HepG2 (cell line): Measurements from ENCODE around the gene CPEB3. TPM values are rescaled to one million over a fixed set of nuclear protein-coding genes. Genes with fewer than 3 reads are reported as not detected.
A peak's percentile ranks its signal among the peaks of the same experiment; 100 is the strongest.

Source experiments
- ATAC-seq: fragments of 200-7000 bp; cut with Tn5 transposase; 3 replicates; pipeline ENCODE4 v1.9.1; 2020; ENCODE audit warnings: mild to moderate bottlenecking, moderate library complexity
- BruUV-seq: library from RNA; stranded (reverse); fragments of 400-500 nt; replicated peaks from 2 replicates; lab custom pipeline; 2021; lab: Mats Ljungman, UMichigan
- CTCF ChIA-PET: fragments of 300-600 bp; formaldehyde crosslinking; extraction: SDS; loops from one replicate; lab custom pipeline; 2021; ENCODE audit warnings: low total read pairs, inconsistent platforms, low intra/inter-chr PET ratio; lab: Yijun Ruan, JAX
- POLR2A ChIA-PET: fragments of 350-600 bp; sonication (Branson Sonifier 250); formaldehyde crosslinking; loops from one replicate; lab custom pipeline; 2020; ENCODE audit warnings: antibody characterized with exemption, inconsistent platforms; lab: Yijun Ruan, JAX
- DNase-seq: peaks from one replicate; pipeline ENCODE4 v3.0.0-alpha.2; 2015; ENCODE audit warnings: low spot score
- FAIRE-seq: peaks from 3 replicates; lab custom pipeline; 2011; peaks lifted over from hg19 to GRCh38; lab: Jason Lieb, UNC
- H2AFZ ChIP-seq: one replicate; pipeline ENCODE4 v1.6.1; 2011; ENCODE audit warnings: low read length, inconsistent platforms
- H3K27ac ChIP-seq: fragments of 300-600 bp; 3 replicates; pipeline ENCODE4 v1.8.0; 2011; ENCODE audit warnings: mixed run types, mild to moderate bottlenecking, mixed read lengths, low read length, inconsistent platforms; ENCODE audit not compliant: insufficient read depth; ENCODE audit errors: extremely low read length
- H3K27me3 ChIP-seq, 2 experiments: fragments of 200-600 bp in 1 of 2; 2 replicates in 1 of 2; 3 replicates in 1 of 2; pipeline versions ENCODE4 v1.6.0 to v1.8.0; 2011; ENCODE audit warnings: low read length in 2 of 2, mild to moderate bottlenecking in 2 of 2, moderate library complexity in 2 of 2, inconsistent platforms in 1 of 2; ENCODE audit not compliant: insufficient read depth in 2 of 2, control insufficient read depth in 1 of 2
- H3K36me3 ChIP-seq, 2 experiments: fragments of 200-600 bp in 1 of 2; replicated peaks in 1 of 2; 2 replicates in 1 of 2; 3 replicates in 1 of 2; pipeline versions ENCODE4 v1.5.1 to v1.8.0; 2011; ENCODE audit warnings: low read length in 2 of 2, inconsistent platforms in 1 of 2; ENCODE audit not compliant: insufficient read depth in 2 of 2, control insufficient read depth in 1 of 2
- H3K4me1 ChIP-seq: 2 replicates; pipeline ENCODE4 v1.5.1; 2012; ENCODE audit warnings: low read length, inconsistent platforms; ENCODE audit not compliant: insufficient read depth
- H3K4me2 ChIP-seq: 2 replicates; pipeline ENCODE4 v1.6.0; 2011; ENCODE audit warnings: low read depth, low read length, inconsistent platforms
- H3K4me3 ChIP-seq, 3 experiments: fragments of 200-600 bp in 1 of 3; sonication (generic), shearing (Covaris generic) in 1 of 3; replicated peaks in 1 of 3; 2 replicates each; pipeline ENCODE4 v1.5.1; 2011 to 2016; ENCODE audit warnings: low read length in 3 of 3, inconsistent platforms in 2 of 3, low read depth in 2 of 3, mild to moderate bottlenecking in 2 of 3, control low read depth in 1 of 3, mixed read lengths in 1 of 3; ENCODE audit not compliant: insufficient read depth in 1 of 3
- H3K79me2 ChIP-seq: one replicate; pipeline ENCODE4 v1.6.1; 2011; ENCODE audit warnings: low read length, inconsistent platforms; ENCODE audit not compliant: insufficient read depth
- H3K9ac ChIP-seq: 2 replicates; pipeline ENCODE4 v1.6.0; 2011; ENCODE audit warnings: mild to moderate bottlenecking, low read depth, low read length, inconsistent platforms; ENCODE audit not compliant: insufficient read depth
- H3K9me3 ChIP-seq: 2 replicates; pipeline ENCODE4 v1.5.1; 2012; ENCODE audit warnings: mild to moderate bottlenecking, low read length
- H4K20me1 ChIP-seq: 2 replicates; pipeline ENCODE4 v1.6.0; 2011; ENCODE audit warnings: inconsistent platforms, mild to moderate bottlenecking, low read length, moderate library complexity; ENCODE audit not compliant: insufficient read depth
- ADNP ChIP-seq: sonication (generic); formaldehyde crosslinking; IDR thresholded peaks from 2 replicates; pipeline ENCODE4 v1.4.0; 2020; ENCODE audit warnings: missing genetic modification reagents
- ARID5B ChIP-seq: IDR thresholded peaks from 2 replicates; pipeline ENCODE4 v1.4.0; 2020; ENCODE audit warnings: mild to moderate bottlenecking, missing genetic modification reagents
- BCL6 ChIP-seq: IDR thresholded peaks from 2 replicates; pipeline ENCODE4 v1.6.1; 2016; ENCODE audit warnings: missing genetic modification reagents, missing compliant biosample characterization
- CEBPB ChIP-seq: IDR thresholded peaks from 2 replicates; pipeline ENCODE4 v1.6.1; 2011; ENCODE audit warnings: low read depth, low read length, improper control_type of control experiment, borderline replicate concordance
- FOXA1 ChIP-seq, 2 experiments: fragments of 450-650 bp in 1 of 2; sonication (generic) in 1 of 2; formaldehyde crosslinking in 1 of 2; IDR thresholded peaks; 2 replicates each; pipeline versions ENCODE4 v1.4.0 to v1.6.1; 2016 to 2020; ENCODE audit warnings: missing genetic modification reagents in 1 of 2
- MAFF ChIP-seq: IDR thresholded peaks from 2 replicates; pipeline ENCODE4 v1.6.1; 2011; ENCODE audit warnings: low read depth, low read length, improper control_type of control experiment
- PAF1 ChIP-seq: IDR thresholded peaks from 2 replicates; pipeline ENCODE4 v1.6.1; 2016; ENCODE audit warnings: missing genetic modification reagents, missing compliant biosample characterization
- SOX13 ChIP-seq, 3 experiments: fragments of 450-650 bp in 1 of 3; sonication (generic) in 1 of 3; formaldehyde crosslinking in 1 of 3; IDR thresholded peaks in 2 of 3; conservative IDR thresholded peaks in 1 of 3; 2 replicates each; pipeline versions ENCODE4 v1.5.0 to v1.6.1; 2016 to 2020; ENCODE audit warnings: antibody characterized with exemption in 1 of 3, mild to moderate bottlenecking in 1 of 3, missing compliant biosample characterization in 1 of 3, missing genetic modification reagents in 1 of 3, moderate library complexity in 1 of 3
- TEAD3 ChIP-seq: optimal IDR thresholded peaks from 2 replicates; pipeline ENCODE3; 2016; ENCODE audit warnings: borderline replicate concordance
- TOPORS ChIP-seq: sonication (generic); formaldehyde crosslinking; IDR thresholded peaks from 2 replicates; pipeline ENCODE4 v1.8.0; 2023; ENCODE audit warnings: mild to moderate bottlenecking, missing genetic modification reagents
- ZBTB10 ChIP-seq: sonication (generic); formaldehyde crosslinking; IDR thresholded peaks from 2 replicates; pipeline ENCODE4 v1.4.0; 2020; ENCODE audit warnings: missing genetic modification reagents, borderline replicate concordance
- ZNF263 ChIP-seq: sonication (generic); formaldehyde crosslinking; IDR thresholded peaks from 2 replicates; pipeline ENCODE4 v1.4.0; 2020; ENCODE audit warnings: missing genetic modification reagents
- ZNF30 ChIP-seq: sonication (generic); formaldehyde crosslinking; IDR thresholded peaks from 2 replicates; pipeline ENCODE4 v1.5.0; 2020; ENCODE audit warnings: mild to moderate bottlenecking, missing genetic modification reagents
- ZNF766 ChIP-seq: sonication (generic); formaldehyde crosslinking; IDR thresholded peaks from 2 replicates; pipeline ENCODE4 v1.5.0; 2020; ENCODE audit warnings: missing genetic modification reagents, borderline replicate concordance
- ZSCAN20 ChIP-seq: sonication (generic); formaldehyde crosslinking; IDR thresholded peaks from 2 replicates; pipeline ENCODE4 v1.4.0; 2020; ENCODE audit warnings: missing genetic modification reagents, mild to moderate bottlenecking, borderline replicate concordance
- in situ Hi-C: cut with HindIII; loops from 2 replicates; pipeline ENCODE4 v1.10.0; 2017; ENCODE audit warnings: low pct_unique_long_range_greater_than_20kb; ENCODE audit not compliant: extremely low pct_ligation_motif_present
- intact Hi-C: fragments of 100-400 bp; cut with micrococcal nuclease; formaldehyde crosslinking; loops from one replicate; pipeline ENCODE4 v1.10.0; 2022; ENCODE audit not compliant: unreplicated experiment
- polyA plus RNA-seq, 8 experiments: library from polyadenylated mRNA; depleted of rRNA in 3 of 8; stranded (reverse) in 7 of 8; unstranded in 1 of 8; fragments of >200 nt; fragmentation: Illumina TruSeq in 4 of 8; extraction: Trizol in 4 of 8; gene quantifications; 2 replicates each; pipeline versions ENCODE4 v1.2.1 to v1.2.3, GENCODE V29; 2011 to 2016; ENCODE audit warnings: low read depth in 4 of 8, missing spikeins in 1 of 8, mixed read lengths in 1 of 8; ENCODE audit not compliant: insufficient read depth in 1 of 8
- total RNA-seq, 5 experiments: library from RNA; depleted of rRNA; stranded (reverse); fragments of >200 nt; fragmentation: Illumina TruSeq; extraction: Trizol; gene quantifications; 2 replicates each; pipeline ENCODE4 v1.2.3, GENCODE V29; 2016; ENCODE audit warnings: low read depth in 1 of 5

Gene CPEB3
- total and polyA plus RNA-seq, 2 of the 13 experiments (the other 11 are each of a cell fraction or from before 2014, with no cell fraction given), result 0.66 to 0.70 TPM

GRCh38 chr10:92082583-92083280 is 208.1 kb downstream of the CPEB3 start:
- peaks cover 18% of the 10 kb centered on the region for H3K4me1 ChIP-seq
- peak; percentile 65 for ATAC-seq
- ChIA-PET CTCF (no interaction called here), POLR2A (no interaction called here)
- no peaks in the 10 kb centered on the region for H3K27me3 ChIP-seq
- peak; percentile 82 for FAIRE-seq
- H3K79me2 ChIP-seq, result no peaks in the 10 kb centered on the region
- peaks cover 3% of the 10 kb centered on the region in 2 experiments; a peak in 2 of 5 replicates for H3K36me3 ChIP-seq
- peak; percentile 29 for DNase-seq
- H3K27ac ChIP-seq, result no peak overlapping the region
- no peaks in the 10 kb centered on the region for H3K9me3 ChIP-seq
- H3K4me2 ChIP-seq, result no peak overlapping the region
- no peaks in the 10 kb centered on the region for H4K20me1 ChIP-seq
- no peak overlapping the region for H3K4me3 ChIP-seq
- intact Hi-C loops (loop anchor here (10.0 kb wide), 1 partner anchor 112 kb away; no protein-coding TSS in a partner anchor), in situ Hi-C loops (loop anchor here (5.0 kb wide), 1 partner anchor 355 kb away; no protein-coding TSS in a partner anchor)
- no peak overlapping the region for H2AFZ ChIP-seq
- H3K9ac ChIP-seq, result no peak overlapping the region
- BruUV-seq, result no TSS peak
- TF ChIP-seq BCL6 (CRISPR knock-in tag) (peak; percentile 75), ARID5B (CRISPR knock-in tag) (peak; percentile 50; the same call in 1 of the 2 replicates), ZSCAN20 (CRISPR knock-in tag) (no peak), TOPORS (no peak), FOXA1 (IDR thresholded peaks at IDR 0.05) (no peak), FOXA1 (CRISPR knock-in tag; IDR thresholded peaks at IDR 0.05) (peak; percentile 58), CEBPB (peak; percentile 63; the same call in 1 of the 2 replicates), PAF1 (CRISPR knock-in tag) (no peak), ZNF263 (CRISPR knock-in tag) (no peak), TEAD3 (CRISPR knock-in tag) (peak; percentile 56), ADNP (CRISPR knock-in tag) (no peak), ZBTB10 (CRISPR knock-in tag) (no peak), SOX13 (IDR thresholded peaks at IDR 0.05) (no peak), SOX13 (CRISPR knock-in tag; conservative IDR thresholded peaks at IDR 0.05 in 1 of 2, IDR thresholded peaks at IDR 0.05 in 1 of 2) (peak in 1 of 2 experiments; percentile 33; a peak in 1 of 4 replicates), MAFF (peak; percentile 86), ZNF766 (CRISPR knock-in tag) (no peak), ZNF30 (no peak)
